ENCODE results near the gene VGF.
"Not testable (repeated sequence)": the region's sequence is repeated elsewhere in the genome, so short reads cannot be mapped to it uniquely, and the experiment has no call there.

GRCh38 chr7:101199522-101199921, 34.2 kb upstream of the VGF start:
- TF ChIP-seq, protein P1, sequence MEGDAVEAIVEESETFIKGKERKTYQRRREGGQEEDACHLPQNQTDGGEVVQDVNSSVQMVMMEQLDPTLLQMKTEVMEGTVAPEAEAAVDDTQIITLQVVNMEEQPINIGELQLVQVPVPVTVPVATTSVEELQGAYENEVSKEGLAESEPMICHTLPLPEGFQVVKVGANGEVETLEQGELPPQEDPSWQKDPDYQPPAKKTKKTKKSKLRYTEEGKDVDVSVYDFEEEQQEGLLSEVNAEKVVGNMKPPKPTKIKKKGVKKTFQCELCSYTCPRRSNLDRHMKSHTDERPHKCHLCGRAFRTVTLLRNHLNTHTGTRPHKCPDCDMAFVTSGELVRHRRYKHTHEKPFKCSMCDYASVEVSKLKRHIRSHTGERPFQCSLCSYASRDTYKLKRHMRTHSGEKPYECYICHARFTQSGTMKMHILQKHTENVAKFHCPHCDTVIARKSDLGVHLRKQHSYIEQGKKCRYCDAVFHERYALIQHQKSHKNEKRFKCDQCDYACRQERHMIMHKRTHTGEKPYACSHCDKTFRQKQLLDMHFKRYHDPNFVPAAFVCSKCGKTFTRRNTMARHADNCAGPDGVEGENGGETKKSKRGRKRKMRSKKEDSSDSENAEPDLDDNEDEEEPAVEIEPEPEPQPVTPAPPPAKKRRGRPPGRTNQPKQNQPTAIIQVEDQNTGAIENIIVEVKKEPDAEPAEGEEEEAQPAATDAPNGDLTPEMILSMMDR (conservative IDR thresholded peaks at IDR 0.05; ENCODE audit: low read depth, low read length) = not testable (repeated sequence)
- not testable (repeated sequence) for TF ChIP-seq EZH2 (IDR thresholded peaks at IDR 0.05; ENCODE audit: borderline replicate concordance, low read depth, low read length, poor library complexity, severe bottlenecking)

All from A673 (cell line).